ENCODE measurements around the gene USP14. TPM values are rescaled to one million over a fixed set of nuclear protein-coding genes. Genes with fewer than 3 reads are reported as not detected.

USP14 gene
- total RNA-seq, 1 experiment from 2014 or later, result 72.4 TPM

DNA sequence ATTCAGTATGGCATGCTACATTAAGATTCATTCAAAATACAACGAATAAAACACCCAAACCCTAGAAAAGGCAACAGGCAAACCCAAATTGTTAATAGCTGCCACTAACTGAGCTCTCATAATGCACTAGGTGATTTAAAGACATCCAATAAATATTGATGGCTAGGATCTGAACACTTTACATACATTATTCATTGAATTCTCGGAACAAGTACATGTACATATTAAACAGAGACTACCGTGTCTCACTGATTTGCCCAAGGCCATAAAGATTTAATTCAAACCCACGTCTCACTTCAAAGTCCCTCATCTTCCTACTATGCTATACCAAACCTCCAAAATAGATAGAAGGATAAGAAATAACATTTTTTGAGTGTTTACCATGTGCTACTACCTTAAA, 67.4 kb downstream of the USP14 start:
- H3K27ac Mint-ChIP-seq, result no peak overlapping the region
- ChIA-PET POLR2A (no interaction called here), CTCF (no interaction called here)
- no peak for DNase-seq (ENCODE audit: low spot score)
- H3K4me1 Mint-ChIP-seq, result 0 out of 2 replicates have a peak, but pooled peaks cover 3% of the 10 kb centered on the region
- no peaks in the 10 kb centered on the region for H3K27me3 Mint-ChIP-seq (ENCODE audit: low read depth)
- peaks cover 16% of the 10 kb centered on the region for H3K9me3 Mint-ChIP-seq
- peaks cover 69% of the 10 kb centered on the region for H3K36me3 Mint-ChIP-seq
- no peak for TF ChIP-seq PRRX2 (CRISPR knock-in tag; IDR thresholded peaks at IDR 0.05)
- no peak for TF ChIP-seq ZNF317 (CRISPR knock-in tag; IDR thresholded peaks at IDR 0.05; ENCODE audit: borderline replicate concordance, low read depth)
- no peak for TF ChIP-seq NR2C2 (CRISPR knock-in tag; IDR thresholded peaks at IDR 0.05)
- TF ChIP-seq ZNF219 (CRISPR knock-in tag; IDR thresholded peaks at IDR 0.05; ENCODE audit: borderline replicate concordance), result no peak
- no peak for TF ChIP-seq EMX1 (CRISPR knock-in tag; IDR thresholded peaks at IDR 0.05)
- TF ChIP-seq ZBTB21 (CRISPR knock-in tag; IDR thresholded peaks at IDR 0.05; ENCODE audit: borderline replicate concordance), result no peak
- TF ChIP-seq SMAD4 (CRISPR knock-in tag; IDR thresholded peaks at IDR 0.05), result no peak
- TF ChIP-seq, protein P1, sequence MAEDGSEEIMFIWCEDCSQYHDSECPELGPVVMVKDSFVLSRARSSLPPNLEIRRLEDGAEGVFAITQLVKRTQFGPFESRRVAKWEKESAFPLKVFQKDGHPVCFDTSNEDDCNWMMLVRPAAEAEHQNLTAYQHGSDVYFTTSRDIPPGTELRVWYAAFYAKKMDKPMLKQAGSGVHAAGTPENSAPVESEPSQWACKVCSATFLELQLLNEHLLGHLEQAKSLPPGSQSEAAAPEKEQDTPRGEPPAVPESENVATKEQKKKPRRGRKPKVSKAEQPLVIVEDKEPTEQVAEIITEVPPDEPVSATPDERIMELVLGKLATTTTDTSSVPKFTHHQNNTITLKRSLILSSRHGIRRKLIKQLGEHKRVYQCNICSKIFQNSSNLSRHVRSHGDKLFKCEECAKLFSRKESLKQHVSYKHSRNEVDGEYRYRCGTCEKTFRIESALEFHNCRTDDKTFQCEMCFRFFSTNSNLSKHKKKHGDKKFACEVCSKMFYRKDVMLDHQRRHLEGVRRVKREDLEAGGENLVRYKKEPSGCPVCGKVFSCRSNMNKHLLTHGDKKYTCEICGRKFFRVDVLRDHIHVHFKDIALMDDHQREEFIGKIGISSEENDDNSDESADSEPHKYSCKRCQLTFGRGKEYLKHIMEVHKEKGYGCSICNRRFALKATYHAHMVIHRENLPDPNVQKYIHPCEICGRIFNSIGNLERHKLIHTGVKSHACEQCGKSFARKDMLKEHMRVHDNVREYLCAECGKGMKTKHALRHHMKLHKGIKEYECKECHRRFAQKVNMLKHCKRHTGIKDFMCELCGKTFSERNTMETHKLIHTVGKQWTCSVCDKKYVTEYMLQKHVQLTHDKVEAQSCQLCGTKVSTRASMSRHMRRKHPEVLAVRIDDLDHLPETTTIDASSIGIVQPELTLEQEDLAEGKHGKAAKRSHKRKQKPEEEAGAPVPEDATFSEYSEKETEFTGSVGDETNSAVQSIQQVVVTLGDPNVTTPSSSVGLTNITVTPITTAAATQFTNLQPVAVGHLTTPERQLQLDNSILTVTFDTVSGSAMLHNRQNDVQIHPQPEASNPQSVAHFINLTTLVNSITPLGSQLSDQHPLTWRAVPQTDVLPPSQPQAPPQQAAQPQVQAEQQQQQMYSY (CRISPR knock-in tag; IDR thresholded peaks at IDR 0.05), result no peak
- TF ChIP-seq ZNF138 (CRISPR knock-in tag; conservative IDR thresholded peaks at IDR 0.05), result no peak
- TF ChIP-seq ZNF121 (CRISPR knock-in tag; IDR thresholded peaks at IDR 0.05), result no peak
- TF ChIP-seq FOXK1 (CRISPR knock-in tag; IDR thresholded peaks at IDR 0.05), result no peak
- ATAC-seq, result no peak
- H3K4me3 Mint-ChIP-seq, result no peak overlapping the region

DNA sequence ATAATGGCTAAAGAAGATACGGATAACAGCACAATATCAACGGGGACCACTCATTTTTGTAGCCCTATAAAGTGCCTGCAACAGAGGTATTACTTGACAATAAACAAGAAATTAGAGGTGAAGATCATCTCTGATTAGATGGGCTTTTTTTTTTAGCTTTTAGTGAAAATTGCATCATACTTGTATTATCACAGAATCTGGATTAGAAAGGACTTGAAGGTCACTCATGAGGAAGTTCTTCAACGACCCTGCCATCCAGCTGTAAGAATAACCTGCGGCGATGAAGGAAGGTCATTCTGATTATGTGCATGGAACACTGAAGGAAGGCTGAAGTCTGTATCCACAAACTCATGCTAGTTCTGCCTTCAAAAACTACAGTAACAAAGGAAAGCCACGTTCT, 69.0 kb downstream of the USP14 start:
- no peak for DNase-seq (ENCODE audit: low spot score)
- Mint-ChIP-seq H3K27me3 (ENCODE audit: low read depth) (no peaks in the 10 kb centered on the region), H3K4me3 (no peak overlapping the region), H3K27ac (no peak overlapping the region), H3K36me3 (peaks cover 59% of the 10 kb centered on the region), H3K9me3 (peaks cover 6% of the 10 kb centered on the region; the same call in 1 of the 2 replicates), H3K4me1 (0 out of 2 replicates have a peak, but pooled peaks cover 3% of the 10 kb centered on the region)
- TF ChIP-seq, protein P2, sequence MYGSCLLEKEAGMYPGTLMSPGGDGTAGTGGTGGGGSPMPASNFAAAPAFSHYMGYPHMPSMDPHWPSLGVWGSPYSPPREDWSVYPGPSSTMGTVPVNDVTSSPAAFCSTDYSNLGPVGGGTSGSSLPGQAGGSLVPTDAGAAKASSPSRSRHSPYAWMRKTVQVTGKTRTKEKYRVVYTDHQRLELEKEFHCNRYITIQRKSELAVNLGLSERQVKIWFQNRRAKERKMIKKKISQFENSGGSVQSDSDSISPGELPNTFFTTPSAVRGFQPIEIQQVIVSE (CRISPR knock-in tag; IDR thresholded peaks at IDR 0.05; ENCODE audit: borderline replicate concordance), result no peak
- TF ChIP-seq, protein P3, sequence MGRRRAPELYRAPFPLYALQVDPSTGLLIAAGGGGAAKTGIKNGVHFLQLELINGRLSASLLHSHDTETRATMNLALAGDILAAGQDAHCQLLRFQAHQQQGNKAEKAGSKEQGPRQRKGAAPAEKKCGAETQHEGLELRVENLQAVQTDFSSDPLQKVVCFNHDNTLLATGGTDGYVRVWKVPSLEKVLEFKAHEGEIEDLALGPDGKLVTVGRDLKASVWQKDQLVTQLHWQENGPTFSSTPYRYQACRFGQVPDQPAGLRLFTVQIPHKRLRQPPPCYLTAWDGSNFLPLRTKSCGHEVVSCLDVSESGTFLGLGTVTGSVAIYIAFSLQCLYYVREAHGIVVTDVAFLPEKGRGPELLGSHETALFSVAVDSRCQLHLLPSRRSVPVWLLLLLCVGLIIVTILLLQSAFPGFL (CRISPR knock-in tag; IDR thresholded peaks at IDR 0.05; ENCODE audit: borderline replicate concordance), result no peak
- no peak for TF ChIP-seq FOXK1 (CRISPR knock-in tag; IDR thresholded peaks at IDR 0.05)
- ATAC-seq, result no peak
- CTCF ChIA-PET, result no interaction called here
- POLR2A ChIA-PET, result no interaction called here

DNA sequence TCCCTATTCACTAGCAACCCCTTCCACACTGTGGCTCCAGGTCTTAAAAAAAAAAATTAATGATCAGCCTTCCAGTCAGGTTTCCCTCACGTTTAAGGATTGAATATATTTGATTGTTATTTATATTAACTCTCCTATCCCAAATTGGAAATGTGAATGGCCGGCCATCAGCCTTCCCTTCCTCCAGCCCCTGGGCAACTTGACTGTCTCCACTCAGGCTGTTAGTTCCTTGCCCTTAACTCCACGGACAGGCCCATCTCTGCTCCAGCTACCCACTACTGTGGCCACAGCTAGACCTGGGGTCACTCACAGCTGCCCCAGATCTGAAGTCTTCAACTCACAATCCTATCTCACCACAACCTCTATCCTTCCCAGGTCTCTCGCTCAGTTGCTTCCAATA, 69.5 kb downstream of the USP14 start:
- TF ChIP-seq, protein P4, sequence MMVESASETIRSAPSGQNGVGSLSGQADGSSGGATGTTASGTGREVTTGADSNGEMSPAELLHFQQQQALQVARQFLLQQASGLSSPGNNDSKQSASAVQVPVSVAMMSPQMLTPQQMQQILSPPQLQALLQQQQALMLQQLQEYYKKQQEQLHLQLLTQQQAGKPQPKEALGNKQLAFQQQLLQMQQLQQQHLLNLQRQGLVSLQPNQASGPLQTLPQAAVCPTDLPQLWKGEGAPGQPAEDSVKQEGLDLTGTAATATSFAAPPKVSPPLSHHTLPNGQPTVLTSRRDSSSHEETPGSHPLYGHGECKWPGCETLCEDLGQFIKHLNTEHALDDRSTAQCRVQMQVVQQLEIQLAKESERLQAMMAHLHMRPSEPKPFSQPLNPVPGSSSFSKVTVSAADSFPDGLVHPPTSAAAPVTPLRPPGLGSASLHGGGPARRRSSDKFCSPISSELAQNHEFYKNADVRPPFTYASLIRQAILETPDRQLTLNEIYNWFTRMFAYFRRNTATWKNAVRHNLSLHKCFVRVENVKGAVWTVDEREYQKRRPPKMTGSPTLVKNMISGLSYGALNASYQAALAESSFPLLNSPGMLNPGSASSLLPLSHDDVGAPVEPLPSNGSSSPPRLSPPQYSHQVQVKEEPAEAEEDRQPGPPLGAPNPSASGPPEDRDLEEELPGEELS (CRISPR knock-in tag; IDR thresholded peaks at IDR 0.05), result no peak
- TF ChIP-seq NFYB (CRISPR knock-in tag; conservative IDR thresholded peaks at IDR 0.05; ENCODE audit: low read depth) (no peak), CREB1 (CRISPR knock-in tag; IDR thresholded peaks at IDR 0.05) (no peak), FOXK1 (CRISPR knock-in tag; IDR thresholded peaks at IDR 0.05) (no peak)
- TF ChIP-seq, protein P5, sequence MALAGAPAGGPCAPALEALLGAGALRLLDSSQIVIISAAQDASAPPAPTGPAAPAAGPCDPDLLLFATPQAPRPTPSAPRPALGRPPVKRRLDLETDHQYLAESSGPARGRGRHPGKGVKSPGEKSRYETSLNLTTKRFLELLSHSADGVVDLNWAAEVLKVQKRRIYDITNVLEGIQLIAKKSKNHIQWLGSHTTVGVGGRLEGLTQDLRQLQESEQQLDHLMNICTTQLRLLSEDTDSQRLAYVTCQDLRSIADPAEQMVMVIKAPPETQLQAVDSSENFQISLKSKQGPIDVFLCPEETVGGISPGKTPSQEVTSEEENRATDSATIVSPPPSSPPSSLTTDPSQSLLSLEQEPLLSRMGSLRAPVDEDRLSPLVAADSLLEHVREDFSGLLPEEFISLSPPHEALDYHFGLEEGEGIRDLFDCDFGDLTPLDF (CRISPR knock-in tag; IDR thresholded peaks at IDR 0.05), result no peak
- TF ChIP-seq, protein P6, sequence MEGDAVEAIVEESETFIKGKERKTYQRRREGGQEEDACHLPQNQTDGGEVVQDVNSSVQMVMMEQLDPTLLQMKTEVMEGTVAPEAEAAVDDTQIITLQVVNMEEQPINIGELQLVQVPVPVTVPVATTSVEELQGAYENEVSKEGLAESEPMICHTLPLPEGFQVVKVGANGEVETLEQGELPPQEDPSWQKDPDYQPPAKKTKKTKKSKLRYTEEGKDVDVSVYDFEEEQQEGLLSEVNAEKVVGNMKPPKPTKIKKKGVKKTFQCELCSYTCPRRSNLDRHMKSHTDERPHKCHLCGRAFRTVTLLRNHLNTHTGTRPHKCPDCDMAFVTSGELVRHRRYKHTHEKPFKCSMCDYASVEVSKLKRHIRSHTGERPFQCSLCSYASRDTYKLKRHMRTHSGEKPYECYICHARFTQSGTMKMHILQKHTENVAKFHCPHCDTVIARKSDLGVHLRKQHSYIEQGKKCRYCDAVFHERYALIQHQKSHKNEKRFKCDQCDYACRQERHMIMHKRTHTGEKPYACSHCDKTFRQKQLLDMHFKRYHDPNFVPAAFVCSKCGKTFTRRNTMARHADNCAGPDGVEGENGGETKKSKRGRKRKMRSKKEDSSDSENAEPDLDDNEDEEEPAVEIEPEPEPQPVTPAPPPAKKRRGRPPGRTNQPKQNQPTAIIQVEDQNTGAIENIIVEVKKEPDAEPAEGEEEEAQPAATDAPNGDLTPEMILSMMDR (IDR thresholded peaks at IDR 0.05), result no peak
- ATAC-seq, result no peak
- Mint-ChIP-seq H3K36me3 (peaks cover 54% of the 10 kb centered on the region), H3K9me3 (peaks cover 4% of the 10 kb centered on the region; the same call in 1 of the 2 replicates), H3K27me3 (ENCODE audit: low read depth) (no peaks in the 10 kb centered on the region), H3K4me3 (no peak overlapping the region), H3K27ac (no peak overlapping the region), H3K4me1 (0 out of 2 replicates have a peak, but pooled peaks cover 3% of the 10 kb centered on the region)
- POLR2A ChIA-PET, result no interaction called here
- no peak for DNase-seq (ENCODE audit: low spot score)
- CTCF ChIA-PET, result no interaction called here

All from WTC11 (cell line).